Measurements from ENCODE around the gene RBFOX2.

DNA sequence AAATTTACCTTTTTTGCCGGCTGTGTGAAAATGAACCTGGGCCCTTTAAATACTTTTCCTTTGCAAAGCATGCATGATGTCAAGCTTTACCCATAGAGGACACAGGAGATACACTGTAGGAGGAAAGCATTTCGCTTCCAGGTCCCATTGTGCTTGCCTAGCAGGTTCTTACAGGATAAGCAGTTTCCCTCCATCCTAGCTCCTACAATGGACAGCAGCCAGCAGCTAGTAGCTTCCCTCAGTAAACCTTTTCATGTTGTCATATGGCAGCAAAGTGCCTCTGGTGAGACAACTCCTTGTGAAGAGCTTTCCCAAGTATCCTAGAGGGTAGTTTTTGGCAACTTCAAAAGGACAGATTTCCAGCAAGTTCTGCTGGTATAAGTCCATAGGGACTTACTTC lies 78.4 kb downstream of the RBFOX2 start:
- TF ChIP-seq CTCF (IDR thresholded peaks at IDR 0.05) (no peak), POLR2AphosphoS5 (IDR thresholded peaks at IDR 0.05; ENCODE audit: low read depth, low read length) (no peak)

All from Panc1 (cell line).